ENCODE data around the gene SLC38A1.

GRCh38 chr12:46210873-46211439 lies 57.9 kb downstream of the SLC38A1 start:
- no peak for TF ChIP-seq CTCF (IDR thresholded peaks at IDR 0.05; ENCODE audit: borderline replicate concordance, extremely low read depth, low read length, poor library complexity, severe bottlenecking)
- TF ChIP-seq EZH2 (IDR thresholded peaks at IDR 0.05; ENCODE audit: borderline replicate concordance, low read depth, low read length, severe bottlenecking): no peak
